Effector CD8-positive, alpha-beta T cell (primary cell): ENCODE results near the gene ALB.
"Not testable (repeated sequence)": the region's sequence is repeated elsewhere in the genome, so short reads cannot be mapped to it uniquely, and the experiment has no call there.

ENCODE experiments used
- DNase-seq: peaks from one replicate; lab custom pipeline; 2025; lab: John Stamatoyannopoulos, UW
- total RNA-seq, 4 experiments: gene quantifications; one replicate each; lab custom pipeline; 2026; lab: John Stamatoyannopoulos, UW

ALB gene
- 0 reads per million in 4 experiments for total RNA-seq

DNA sequence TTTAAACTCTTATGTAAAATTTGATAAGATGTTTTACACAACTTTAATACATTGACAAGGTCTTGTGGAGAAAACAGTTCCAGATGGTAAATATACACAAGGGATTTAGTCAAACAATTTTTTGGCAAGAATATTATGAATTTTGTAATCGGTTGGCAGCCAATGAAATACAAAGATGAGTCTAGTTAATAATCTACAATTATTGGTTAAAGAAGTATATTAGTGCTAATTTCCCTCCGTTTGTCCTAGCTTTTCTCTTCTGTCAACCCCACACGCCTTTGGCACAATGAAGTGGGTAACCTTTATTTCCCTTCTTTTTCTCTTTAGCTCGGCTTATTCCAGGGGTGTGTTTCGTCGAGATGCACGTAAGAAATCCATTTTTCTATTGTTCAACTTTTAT, at the start of gene ALB:
Gene ALB, plus strand, starts transcription at position 246 of the 400 bp plus-strand sequence. Its CDS starts 41 bp downstream, at position 287.
- no peak for DNase-seq

GRCh38 chr4:73357174-73357573, 46.9 kb upstream of the ALB start:
- DNase-seq: not testable (repeated sequence)

DNA sequence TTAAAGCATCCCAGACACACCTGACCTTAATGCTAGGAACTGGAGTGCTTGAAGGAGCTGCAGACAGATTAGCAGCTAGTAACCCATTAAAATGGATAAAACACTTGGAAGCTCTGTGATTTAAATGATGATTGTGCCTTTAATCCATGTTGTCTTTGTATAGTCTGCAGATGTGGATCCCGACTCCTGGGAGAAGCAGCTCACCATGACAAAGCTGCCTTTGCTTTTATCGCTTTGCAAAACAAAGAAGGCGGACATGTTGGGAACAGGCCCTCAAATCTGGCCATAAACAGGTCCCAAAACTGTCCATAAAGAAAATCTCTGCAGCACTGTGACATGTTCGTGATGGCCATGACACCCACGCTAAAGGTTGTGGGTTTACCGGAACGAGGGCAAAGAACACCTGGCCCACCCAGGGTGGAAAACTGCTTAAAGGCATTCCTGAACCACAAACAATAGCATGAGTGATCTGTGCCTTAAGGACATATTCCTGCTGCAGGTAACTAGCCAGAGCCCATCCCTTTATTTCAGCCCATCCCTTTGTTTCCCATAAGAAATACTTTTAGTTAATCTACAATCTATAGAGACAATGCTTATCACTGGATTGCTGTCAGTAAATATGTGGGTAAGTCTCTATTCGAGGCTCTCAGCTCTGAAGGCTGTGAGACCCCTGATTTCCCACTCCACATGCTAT, 34.4 kb upstream of the ALB start:
- not testable (repeated sequence) for DNase-seq

GRCh38 chr4:73375328-73375741, 28.8 kb upstream of the ALB start:
- no peak for DNase-seq

GRCh38 chr4:73376251-73376650, 27.8 kb upstream of the ALB start:
- DNase-seq: no peak

GRCh38 chr4:73376976-73377375, 27.1 kb upstream of the ALB start:
- no peak for DNase-seq

DNA sequence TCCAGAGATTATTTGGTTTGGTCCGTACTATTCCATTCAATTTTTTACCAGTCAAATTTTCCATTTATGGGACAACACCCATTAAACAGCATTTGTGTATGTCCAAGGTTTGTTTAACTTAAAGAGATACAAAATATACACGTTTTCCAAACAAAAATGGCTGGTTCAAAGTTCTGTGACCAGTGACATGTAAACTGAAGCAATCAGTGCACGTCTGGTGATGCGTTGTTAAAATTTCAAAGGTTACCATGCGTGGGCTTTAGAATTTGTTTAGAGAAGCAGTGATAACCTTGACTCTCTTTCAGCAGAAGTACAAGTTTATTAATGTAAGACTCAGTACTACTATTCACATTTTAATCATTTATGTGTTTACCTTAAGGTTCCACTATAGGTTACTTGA, 25.2 kb upstream of the ALB start:
- no peak for DNase-seq

DNA sequence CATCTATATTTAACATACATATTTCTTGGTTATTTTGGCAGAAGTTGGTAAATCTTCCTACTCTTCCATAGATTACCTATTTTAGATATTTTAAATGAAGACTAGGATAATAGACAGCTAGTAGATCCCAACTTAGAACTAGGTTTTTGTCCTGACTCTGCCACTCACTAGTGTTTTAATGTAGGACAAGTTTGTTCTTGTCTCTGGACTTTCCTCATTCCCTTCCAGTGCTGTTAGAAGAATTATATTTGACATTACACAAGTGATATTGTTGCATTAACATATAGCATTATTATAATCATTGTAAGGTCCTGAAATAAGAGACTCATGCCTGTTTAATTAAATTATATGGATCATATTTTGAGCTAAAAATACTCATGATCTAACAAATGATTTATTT, 24.1 kb upstream of the ALB start:
- DNase-seq: no peak

GRCh38 chr4:73381214-73381613, 22.9 kb upstream of the ALB start:
- no peak for DNase-seq

GRCh38 chr4:73383452-73383851, 20.6 kb upstream of the ALB start:
- no peak for DNase-seq

GRCh38 chr4:73387552-73387951, 16.5 kb upstream of the ALB start:
- DNase-seq: no peak

DNA sequence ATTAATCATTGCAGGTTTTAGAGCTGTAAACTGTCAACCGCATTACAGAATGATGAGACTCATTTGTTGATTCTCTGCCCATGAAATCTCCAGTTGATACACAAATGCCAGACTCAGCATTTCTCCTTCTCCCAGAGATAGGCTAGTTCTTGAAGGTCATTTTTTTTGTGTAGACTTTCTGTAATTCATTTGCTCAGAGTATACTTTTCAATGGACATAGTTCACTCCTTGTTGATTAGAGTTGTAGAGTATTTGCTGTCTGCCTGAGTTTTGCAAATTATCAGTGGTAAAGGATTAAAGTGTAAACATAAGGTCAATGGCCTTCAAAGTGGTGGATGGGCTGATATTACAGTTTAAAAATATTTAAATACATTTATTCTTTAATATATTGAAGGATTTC, 15.2 kb upstream of the ALB start:
- DNase-seq: no peak

DNA sequence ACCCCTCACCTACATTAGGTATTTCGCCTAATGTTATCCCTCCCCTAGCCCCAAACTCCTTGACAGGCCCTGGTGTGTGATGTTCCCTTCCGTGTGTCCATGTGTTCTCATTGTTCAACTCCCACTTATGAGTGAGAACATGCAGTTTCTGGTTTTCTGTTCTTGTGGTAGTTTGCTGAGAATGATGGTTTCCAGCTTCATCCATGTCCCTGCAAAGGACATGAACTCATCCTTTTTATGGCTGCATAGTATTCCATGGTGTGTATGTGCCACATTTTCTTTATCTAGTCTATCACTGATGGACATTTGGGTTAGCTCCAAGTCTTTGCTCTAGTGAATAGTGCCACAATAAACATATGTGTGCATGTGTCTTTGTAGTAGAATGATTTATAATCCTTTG, 14.4 kb upstream of the ALB start:
- not testable (repeated sequence) for DNase-seq

- no peak for DNase-seq
Observed at GRCh38 chr4:73391774-73392173, 12.3 kb upstream of the ALB start.

DNA sequence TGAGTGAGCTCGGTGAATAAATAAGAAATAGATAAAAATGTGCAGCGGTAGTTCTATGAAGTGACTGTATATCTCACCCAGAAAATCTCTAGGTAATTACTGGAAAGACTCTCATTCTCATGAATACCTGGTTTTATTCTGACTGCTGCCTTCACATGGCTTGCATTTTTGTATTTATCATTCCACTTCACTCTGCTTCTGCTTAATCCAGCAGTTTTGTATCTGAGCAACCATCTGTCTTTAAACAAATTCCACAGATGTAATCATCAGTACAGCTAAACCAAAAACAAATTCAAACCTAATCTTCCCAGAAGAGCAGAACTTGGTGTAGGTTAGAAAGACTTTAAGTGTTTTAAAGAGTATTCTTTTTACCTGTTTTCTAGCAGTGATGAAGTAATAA, 11.2 kb upstream of the ALB start:
- no peak for DNase-seq

DNA sequence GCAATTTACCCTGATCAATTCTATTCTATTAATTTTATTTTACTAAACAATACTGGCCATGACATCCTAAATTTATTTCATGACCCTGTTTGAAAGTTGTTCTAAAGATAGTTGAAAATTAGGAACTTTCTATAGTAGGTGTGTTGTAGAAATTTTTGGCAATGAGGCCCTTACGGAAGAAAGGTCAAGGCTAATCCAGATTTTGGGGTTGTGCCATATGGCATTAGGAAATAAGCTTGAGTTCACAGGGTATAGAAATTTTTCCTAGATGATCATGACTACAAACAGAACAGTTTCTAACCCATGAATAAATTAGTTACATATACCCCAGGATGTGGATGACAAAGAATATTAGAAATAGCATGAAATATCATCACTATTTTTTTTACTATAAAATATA, 7.8 kb upstream of the ALB start:
- DNase-seq: no peak

- no peak for DNase-seq
Observed at GRCh38 chr4:73396993-73397972, 6.8 kb upstream of the ALB start.

DNA sequence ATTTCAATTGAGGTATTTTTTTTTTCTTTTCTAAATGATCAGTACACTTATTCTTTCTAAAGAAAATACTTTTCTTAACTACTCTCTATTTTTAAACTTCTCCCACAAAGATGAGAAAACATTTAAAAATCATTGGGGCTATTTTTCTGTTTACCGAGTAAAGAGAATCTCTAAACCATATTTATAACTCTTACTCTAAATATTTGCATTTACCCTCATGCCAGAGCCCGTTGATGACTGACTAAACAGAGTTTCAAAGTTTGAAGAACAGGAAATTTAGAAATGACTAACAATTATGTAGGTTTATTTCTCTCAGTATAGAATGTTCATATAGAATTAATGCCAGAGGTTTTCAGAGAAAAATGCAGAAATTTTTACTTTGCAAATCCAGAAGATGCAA, 2.7 kb upstream of the ALB start:
- no peak for DNase-seq

DNA sequence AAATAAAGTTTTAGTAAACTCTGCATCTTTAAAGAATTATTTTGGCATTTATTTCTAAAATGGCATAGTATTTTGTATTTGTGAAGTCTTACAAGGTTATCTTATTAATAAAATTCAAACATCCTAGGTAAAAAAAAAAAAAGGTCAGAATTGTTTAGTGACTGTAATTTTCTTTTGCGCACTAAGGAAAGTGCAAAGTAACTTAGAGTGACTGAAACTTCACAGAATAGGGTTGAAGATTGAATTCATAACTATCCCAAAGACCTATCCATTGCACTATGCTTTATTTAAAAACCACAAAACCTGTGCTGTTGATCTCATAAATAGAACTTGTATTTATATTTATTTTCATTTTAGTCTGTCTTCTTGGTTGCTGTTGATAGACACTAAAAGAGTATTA, 370 bp downstream of the ALB start:
- no peak for DNase-seq

DNA sequence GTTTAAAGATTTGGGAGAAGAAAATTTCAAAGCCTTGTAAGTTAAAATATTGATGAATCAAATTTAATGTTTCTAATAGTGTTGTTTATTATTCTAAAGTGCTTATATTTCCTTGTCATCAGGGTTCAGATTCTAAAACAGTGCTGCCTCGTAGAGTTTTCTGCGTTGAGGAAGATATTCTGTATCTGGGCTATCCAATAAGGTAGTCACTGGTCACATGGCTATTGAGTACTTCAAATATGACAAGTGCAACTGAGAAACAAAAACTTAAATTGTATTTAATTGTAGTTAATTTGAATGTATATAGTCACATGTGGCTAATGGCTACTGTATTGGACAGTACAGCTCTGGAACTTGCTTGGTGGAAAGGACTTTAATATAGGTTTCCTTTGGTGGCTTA, 1.1 kb downstream of the ALB start:
- DNase-seq: no peak

GRCh38 chr4:73406548-73406875, 2.4 kb downstream of the ALB start:
- no peak for DNase-seq

DNA sequence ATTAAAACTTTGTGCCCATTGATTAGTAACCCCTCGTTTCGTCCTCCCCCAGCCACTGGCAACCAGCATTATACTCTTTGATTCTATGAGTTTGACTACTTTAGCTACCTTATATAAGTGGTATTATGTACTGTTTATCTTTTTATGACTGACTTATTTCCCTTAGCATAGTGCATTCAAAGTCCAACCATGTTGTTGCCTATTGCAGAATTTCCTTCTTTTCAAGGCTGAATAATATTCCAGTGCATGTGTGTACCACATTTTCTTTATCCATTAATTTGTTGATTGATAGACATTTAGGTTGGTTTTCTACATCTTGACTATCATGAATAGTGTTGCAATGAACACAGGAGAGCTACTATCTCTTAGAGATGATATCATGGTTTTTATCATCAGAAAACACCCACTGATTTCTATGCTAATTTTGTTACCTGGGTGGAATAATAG, 3.2 kb downstream of the ALB start:
- DNase-seq: no peak
